ENCODE data around the gene ANKS1B.
"Not testable (repeated sequence)": the region's sequence is repeated elsewhere in the genome, so short reads cannot be mapped to it uniquely, and the experiment has no call there.

ANKS1B gene

GRCh38 chr12:98755855-98756254, 1228.9 kb downstream of the ANKS1B start:
- not testable (repeated sequence) for DNase-seq (ENCODE audit: low spot score)

GRCh38 chr12:98754095-98754494, 1230.6 kb downstream of the ANKS1B start:
- DNase-seq (ENCODE audit: low spot score), result no peak

GRCh38 chr12:98752726-98753125, 1232.0 kb downstream of the ANKS1B start:
- no peak for DNase-seq (ENCODE audit: low spot score)

GRCh38 chr12:98751580-98752115, 1233.1 kb downstream of the ANKS1B start:
- no peak for DNase-seq (ENCODE audit: low spot score)

DNA sequence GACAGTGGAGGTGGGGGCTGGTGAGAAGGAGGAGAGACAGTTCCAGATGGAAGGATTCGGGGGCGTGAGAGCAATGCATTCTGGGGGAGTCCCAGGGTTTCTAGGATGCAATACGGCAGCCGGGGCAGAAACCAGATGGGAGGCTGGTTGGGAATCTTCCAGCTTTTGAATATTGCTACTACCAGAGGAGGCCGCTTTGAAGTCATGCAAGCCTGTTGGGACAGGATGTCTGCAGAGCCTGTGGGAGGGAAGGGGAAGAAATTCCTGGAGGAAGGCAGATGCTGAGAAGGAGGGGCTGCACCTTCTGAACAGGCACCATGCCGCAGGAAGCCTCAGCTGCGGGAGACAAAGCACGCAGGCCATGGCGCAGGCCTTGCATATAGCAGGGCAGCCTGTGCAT, 1234.2 kb downstream of the ANKS1B start:
- DNase-seq (ENCODE audit: low spot score), result no peak

DNA sequence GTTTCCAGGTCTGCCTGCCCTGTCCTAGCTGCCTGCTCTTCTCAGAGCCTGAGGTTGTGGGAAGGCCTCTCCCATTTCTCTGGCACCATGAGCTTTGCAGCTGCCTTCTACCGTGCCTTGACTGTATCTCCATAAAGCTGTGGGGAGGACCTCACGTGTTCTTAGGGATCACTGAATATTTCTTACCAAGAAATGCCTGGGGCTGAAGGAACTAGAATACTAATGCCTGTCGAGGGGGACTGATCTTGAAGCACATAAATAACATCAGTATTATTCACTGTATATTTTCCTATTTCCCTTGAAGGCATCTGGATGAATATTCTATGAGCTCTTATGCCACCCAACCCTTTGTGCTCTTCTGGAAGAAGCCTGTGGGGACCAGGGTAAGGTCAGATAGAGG, 1236.3 kb downstream of the ANKS1B start:
- no peak for DNase-seq (ENCODE audit: low spot score)

GRCh38 chr12:98745578-98746391, 1239.0 kb downstream of the ANKS1B start:
- no peak for DNase-seq (ENCODE audit: low spot score)

DNA sequence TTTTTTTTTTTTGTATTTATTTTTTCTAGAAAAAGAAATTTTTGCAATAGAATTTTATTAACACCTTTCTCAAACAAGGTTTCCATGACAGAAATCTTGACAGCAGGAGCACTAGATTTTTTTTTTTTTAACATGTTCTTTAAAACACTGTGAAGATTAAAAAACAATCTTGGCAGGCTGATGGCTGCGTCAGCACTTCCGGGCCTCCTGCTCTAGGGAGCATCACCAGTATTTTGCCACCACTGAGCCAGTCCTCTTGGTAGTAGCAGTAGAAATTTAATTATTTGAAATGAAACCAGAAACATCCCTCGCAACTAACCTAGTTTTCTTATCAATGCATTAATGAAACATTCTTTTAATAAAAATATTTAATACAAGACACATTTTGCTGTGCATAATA, 1240.1 kb downstream of the ANKS1B start:
- DNase-seq (ENCODE audit: low spot score), result no peak

- no peak for DNase-seq (ENCODE audit: low spot score)
These were observed 1241.3 kb downstream of the ANKS1B start for GRCh38 chr12:98743362-98743953.

DNA sequence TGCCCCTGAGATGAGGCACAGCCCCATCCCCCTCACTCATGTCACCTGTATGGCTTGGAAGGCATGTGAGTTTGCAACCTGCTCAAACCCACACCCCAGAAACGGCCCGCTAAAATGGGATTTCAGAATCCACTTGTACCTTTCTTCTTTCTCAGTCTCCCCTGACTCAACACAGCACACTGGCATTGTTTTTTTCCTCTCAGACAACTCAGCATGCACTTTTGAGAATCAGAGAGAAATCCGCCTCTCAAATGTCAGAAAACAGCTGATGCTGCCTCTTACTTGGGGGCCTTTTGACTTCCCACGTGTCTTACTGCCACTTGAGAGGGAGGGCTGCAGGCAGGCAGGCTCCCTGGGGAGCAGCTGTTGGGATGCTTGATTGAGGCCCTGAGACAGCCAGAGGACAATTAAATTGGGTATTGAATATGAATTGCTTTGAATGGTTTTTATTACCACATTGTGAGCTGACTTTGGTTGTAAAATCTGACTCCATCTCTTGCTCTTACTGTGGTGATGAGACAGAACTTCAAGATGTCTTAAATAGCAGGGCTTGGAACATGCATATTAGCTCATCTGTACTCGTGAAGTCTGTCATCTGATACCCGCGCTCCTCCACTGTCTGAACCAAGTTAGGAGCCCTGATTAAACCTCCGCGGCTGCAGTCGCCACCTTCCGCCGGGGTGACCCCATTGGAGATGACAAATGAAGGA, 1243.0 kb downstream of the ANKS1B start:
- no peak for DNase-seq (ENCODE audit: low spot score)

GRCh38 chr12:98741196-98741555, 1243.6 kb downstream of the ANKS1B start:
- DNase-seq (ENCODE audit: low spot score), result no peak

DNA sequence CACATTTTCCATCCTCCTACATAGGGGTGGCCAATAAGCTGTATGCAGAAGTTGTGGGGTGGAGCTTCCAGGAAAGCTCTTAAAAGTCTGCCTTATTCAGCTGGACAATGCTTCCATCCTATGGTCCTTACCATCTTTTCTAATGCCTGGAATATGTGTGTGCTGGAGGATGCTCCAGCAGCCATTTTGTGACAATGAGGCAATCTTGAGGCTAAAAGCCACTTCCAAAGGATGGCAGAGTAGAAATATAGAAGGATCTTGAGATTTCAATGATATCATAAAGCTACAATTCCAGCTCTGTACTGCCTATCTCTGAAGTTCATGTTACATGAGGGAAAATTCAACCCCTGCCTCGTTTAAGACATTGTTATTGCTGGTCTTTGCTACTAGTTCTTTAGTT, 1244.0 kb downstream of the ANKS1B start:
- DNase-seq (ENCODE audit: low spot score), result no peak

DNA sequence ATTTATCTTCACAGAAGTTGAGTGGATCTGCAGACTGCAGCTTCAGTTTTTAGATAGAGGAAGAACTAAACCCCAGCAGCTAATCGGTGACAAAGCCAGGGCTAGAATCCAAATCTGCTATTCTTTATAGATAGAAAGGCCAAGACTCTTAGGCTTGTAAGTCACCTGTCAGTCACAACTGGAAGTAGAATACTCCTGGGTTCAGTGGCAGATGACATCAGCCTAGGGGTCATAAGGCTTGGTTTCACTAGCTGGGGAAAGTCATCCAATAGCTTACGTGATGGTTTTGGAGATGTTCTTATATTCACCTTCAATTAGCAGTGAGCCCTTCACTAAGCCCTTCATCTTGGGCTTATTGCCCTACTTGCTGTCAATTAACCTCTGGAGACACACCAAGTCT, 1246.2 kb downstream of the ANKS1B start:
- no peak for DNase-seq (ENCODE audit: low spot score)

GRCh38 chr12:98738002-98738401, 1246.7 kb downstream of the ANKS1B start:
- DNase-seq (ENCODE audit: low spot score), result no peak

DNA sequence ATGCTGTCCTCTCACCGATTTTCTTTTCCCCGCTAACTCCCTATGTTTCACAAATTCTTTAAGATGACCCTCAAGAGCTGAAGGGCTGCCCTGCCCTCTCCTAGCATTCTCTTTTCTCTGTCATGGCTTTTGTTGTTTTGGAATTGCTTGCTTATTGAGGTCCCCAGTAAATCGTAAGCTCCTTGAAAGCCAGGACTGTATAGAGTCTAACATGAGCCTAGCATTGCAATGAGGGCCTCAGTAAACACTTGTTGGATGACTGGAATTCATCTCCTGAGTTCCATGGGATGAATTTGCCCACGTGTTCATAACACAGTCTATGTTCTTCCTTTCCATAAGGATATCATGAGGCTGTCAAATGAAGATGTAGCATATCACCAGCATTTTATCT, 1247.4 kb downstream of the ANKS1B start:
- no peak for DNase-seq (ENCODE audit: low spot score)

DNA sequence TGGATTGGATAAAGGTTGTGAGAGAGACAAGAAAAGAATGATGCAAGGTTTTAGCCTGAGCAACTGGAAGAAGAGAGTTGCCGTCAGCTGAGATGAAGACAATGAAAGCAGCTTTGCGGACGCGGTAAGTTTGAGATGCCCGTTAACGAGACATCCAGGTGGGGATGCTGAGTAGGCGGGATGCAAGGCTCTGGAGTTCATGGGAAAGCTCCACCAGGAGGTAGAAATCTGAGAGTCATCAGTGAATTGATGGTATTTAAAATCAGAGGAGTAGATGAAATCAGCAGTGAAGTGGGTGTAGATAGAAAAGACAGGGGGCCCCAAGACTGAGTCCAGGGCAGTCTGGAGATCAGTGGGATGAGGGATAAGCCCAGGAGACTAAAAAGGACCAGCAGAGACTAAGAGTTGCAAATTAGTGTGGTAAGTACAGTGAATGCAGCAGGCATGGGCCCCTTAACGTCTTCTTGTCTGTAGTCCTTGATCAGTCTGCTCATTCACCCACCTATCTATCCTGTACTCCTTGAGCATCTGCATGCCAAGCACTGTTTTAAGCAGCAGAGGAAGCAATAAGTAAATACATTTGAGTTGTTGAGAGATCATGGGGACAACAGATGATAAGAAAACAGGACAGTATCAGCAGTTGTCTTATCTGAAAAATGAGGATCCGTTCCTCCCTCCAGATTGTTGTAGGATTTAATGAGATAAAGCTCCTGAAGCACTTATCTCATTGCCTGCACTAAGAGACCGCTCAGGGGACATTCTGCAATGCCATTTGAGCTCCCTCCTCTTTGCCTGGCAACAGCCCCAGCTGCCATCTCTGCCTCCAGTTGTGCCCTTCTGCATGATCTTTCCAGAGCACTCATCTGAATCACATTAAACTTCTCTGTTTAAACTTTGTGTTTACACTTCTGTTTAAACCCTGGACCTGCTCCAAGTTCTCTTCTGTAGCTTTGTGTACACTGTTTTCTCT, 1248.1 kb downstream of the ANKS1B start:
- DNase-seq (ENCODE audit: low spot score), result no peak

DNA sequence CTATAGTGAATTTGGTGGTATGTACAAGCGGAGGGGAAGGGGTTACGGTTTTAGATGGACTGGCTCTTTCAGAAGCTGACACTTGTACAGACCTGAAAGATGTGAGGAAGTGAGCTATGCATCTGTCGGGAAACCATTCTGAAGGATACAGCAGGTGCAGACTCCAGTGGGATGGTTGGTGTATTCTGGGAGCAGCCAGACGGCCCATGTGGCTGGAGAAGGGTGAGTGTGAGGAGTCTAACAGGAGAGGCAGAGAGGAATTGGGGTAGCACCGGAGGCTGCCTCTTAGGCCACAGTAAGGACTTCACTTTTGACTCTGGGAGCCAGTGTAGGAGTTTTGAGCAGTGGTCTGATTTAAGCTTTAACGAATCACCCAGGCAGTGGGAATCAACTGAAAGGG, 1248.9 kb downstream of the ANKS1B start:
- no peak for DNase-seq (ENCODE audit: low spot score)

- no peak for DNase-seq (ENCODE audit: low spot score)
These were observed 1250.9 kb downstream of the ANKS1B start for GRCh38 chr12:98733667-98734350.

DNA sequence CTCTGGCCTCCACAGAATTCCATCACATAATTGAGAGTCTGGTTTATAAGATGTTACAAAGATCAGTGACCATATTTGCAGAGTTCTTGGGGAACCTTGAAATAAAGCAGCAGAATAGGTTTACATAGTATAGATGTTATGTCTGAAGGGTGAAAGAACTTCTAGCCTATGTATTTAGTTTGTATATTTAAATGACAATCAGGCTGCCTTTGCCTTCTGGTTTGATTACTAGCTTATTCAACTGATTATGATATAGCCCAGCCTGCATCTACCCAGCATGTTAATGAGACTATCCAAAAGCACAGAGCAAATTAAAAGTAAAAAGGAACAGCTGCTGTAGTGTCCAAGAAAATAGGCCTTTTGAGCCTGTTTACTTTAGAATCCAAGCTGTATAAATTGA, 1254.3 kb downstream of the ANKS1B start:
- no peak for DNase-seq (ENCODE audit: low spot score)

GRCh38 chr12:98727196-98727595, 1257.5 kb downstream of the ANKS1B start:
- DNase-seq (ENCODE audit: low spot score), result no peak

Data from CD4-positive, alpha-beta T cell treated with Interleukin-6 at 100 ng/mL for 8 hours (primary cell).